Bronchial epithelial cell (primary cell): ENCODE results near the gene SMIM24. TPM values are rescaled to one million over a fixed set of nuclear protein-coding genes. Genes with fewer than 3 reads are reported as not detected.
"Not testable (repeated sequence)": the region's sequence is repeated elsewhere in the genome, so short reads cannot be mapped to it uniquely, and the experiment has no call there.

Experiments used
- DNase-seq: peaks from one replicate; pipeline ENCODE4 v3.0.0-alpha.2; 2010; ENCODE audit warnings: low read depth
- FAIRE-seq: peaks from 2 replicates; lab custom pipeline; 2011; peaks lifted over from hg19 to GRCh38; lab: Jason Lieb, UNC
- H3K27me3 ChIP-seq: 2 replicates; pipeline ENCODE4 v1.5.1; 2011; ENCODE audit warnings: low read length; ENCODE audit not compliant: control insufficient read depth, insufficient read depth
- H3K36me3 ChIP-seq: 2 replicates; pipeline ENCODE4 v1.5.1; 2011; ENCODE audit warnings: low read length; ENCODE audit not compliant: control insufficient read depth, insufficient read depth
- H3K4me3 ChIP-seq: 2 replicates; pipeline ENCODE4 v1.5.1; 2011; ENCODE audit warnings: mild to moderate bottlenecking, low read depth, low read length, control low read depth
- total RNA-seq: library from RNA; depleted of rRNA; stranded (reverse); fragments of >200 nt; gene quantifications from 2 replicates; pipeline ENCODE4 v1.2.1, GENCODE V29; 2014
- TF ChIP-seq, protein P1 (sequence below): IDR thresholded peaks from 2 replicates; pipeline ENCODE4 v1.5.1; 2011; ENCODE audit warnings: mild to moderate bottlenecking, moderate library complexity, low read length, control low read depth, inconsistent platforms; ENCODE audit not compliant: insufficient read depth, severe bottlenecking

Gene SMIM24
- not detected in 2 replicates for total RNA-seq

- no peak within 1 kb of the TSS for H3K4me3 ChIP-seq
- H3K36me3 ChIP-seq, result no peaks in the 10 kb centered on the region
- TF ChIP-seq, protein P1, sequence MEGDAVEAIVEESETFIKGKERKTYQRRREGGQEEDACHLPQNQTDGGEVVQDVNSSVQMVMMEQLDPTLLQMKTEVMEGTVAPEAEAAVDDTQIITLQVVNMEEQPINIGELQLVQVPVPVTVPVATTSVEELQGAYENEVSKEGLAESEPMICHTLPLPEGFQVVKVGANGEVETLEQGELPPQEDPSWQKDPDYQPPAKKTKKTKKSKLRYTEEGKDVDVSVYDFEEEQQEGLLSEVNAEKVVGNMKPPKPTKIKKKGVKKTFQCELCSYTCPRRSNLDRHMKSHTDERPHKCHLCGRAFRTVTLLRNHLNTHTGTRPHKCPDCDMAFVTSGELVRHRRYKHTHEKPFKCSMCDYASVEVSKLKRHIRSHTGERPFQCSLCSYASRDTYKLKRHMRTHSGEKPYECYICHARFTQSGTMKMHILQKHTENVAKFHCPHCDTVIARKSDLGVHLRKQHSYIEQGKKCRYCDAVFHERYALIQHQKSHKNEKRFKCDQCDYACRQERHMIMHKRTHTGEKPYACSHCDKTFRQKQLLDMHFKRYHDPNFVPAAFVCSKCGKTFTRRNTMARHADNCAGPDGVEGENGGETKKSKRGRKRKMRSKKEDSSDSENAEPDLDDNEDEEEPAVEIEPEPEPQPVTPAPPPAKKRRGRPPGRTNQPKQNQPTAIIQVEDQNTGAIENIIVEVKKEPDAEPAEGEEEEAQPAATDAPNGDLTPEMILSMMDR, result no peak
- no peak for FAIRE-seq
- DNase-seq, result no peak
- peaks cover 5% of the 10 kb centered on the region for H3K27me3 ChIP-seq
Measured at GRCh38 chr19:3480383-3481091, at the start of gene SMIM24. TSS of gene SMIM24 (minus strand) at chr19:3480525. CDS start at chr19:3480463, 62 bp downstream.

- H3K4me3 ChIP-seq, DNase-seq, H3K27me3 ChIP-seq: not testable (repeated sequence)
- H3K36me3 ChIP-seq, result peaks cover 40% of the 10 kb centered on the region
- FAIRE-seq, result peak; percentile 43
Measured at GRCh38 chr19:3529299-3529698, 49.0 kb upstream of the SMIM24 start.

- Histone ChIP-seq H3K27me3 (no peaks in the 10 kb centered on the region), H3K36me3 (peaks cover 40% of the 10 kb centered on the region), H3K4me3 (no peak overlapping the region)
- no peak for DNase-seq
- peak; percentile 23 for FAIRE-seq
- TF ChIP-seq, protein P1, result no peak
Measured at GRCh38 chr19:3528539-3529211, 48.4 kb upstream of the SMIM24 start.

DNA sequence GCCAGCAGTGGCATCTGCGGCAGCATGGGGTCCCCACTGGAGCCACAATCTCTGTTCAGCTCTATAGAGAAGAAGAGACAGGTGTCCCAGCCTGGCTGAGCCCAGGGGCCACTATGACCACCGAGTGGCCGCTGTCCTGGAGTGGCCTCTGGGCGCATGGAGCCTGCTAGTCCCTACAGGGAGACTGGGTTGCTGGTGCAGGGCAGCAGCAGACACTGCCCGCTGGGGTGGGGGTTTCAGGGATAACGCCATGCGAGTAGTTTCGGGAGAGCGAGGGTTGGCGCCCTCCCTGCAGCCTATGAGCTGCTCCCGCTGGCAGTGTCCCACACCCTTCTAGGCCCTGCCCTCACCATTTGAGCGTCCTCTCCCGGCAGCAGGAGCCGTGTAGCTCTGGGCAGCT is 47.8 kb upstream of the SMIM24 start:
- no peak for FAIRE-seq
- TF ChIP-seq, protein P1, result no peak
- DNase-seq, result no peak
- Histone ChIP-seq H3K27me3 (no peaks in the 10 kb centered on the region), H3K4me3 (no peak overlapping the region), H3K36me3 (peaks cover 44% of the 10 kb centered on the region)

DNA sequence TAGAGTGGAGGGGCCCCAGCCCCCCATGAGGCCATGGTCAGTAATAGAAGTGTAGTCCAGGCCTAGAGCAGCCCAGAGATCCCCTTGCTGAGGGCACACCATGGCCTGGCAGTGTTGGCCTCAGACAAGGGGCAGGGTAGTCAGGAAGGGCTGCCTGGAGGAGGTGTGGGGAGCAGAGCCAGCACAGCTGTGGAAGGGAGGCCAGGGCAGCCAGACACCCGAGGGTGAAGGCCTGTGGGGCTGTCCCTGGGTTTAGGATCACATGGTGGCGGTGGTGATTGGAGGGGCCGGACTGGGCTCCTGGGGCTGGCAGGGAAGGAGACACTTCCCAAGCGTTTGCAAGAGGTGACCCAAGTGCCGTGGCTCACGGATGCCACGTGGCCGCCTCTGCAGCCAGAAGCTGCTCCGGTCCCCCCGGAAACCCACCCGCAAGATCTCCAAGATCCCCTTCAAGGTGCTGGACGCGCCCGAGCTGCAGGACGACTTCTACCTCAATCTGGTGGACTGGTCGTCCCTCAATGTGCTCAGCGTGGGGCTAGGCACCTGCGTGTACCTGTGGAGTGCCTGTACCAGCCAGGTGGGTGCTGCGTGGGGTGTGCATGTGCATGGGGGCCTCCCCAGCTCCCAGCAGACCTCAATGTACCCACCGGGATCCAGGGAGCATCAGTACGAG is 47.0 kb upstream of the SMIM24 start:
- H3K4me3 ChIP-seq, result no peak overlapping the region
- peaks cover 44% of the 10 kb centered on the region for H3K36me3 ChIP-seq
- FAIRE-seq (no peak), DNase-seq (no peak)
- TF ChIP-seq, protein P1, result no peak
- H3K27me3 ChIP-seq, result no peaks in the 10 kb centered on the region
